Right lobe of liver (tissue), 6 donors: Measurements from ENCODE around the gene ARHGEF1. TPM values are rescaled to one million over a fixed set of nuclear protein-coding genes. Genes with fewer than 3 reads are reported as not detected.

Experiments used
- ATAC-seq, 4 donors: fragments of 200-7000 bp; cut with Tn5 transposase; one replicate each; pipeline ENCODE4 v1.9.1; 2020; ENCODE audit warnings: mild to moderate bottlenecking in 4 of 4, moderate library complexity in 4 of 4
- DNase-seq, 3 donors: peaks; one replicate each; pipeline ENCODE4 v3.0.0-alpha.2; 2020
- H3K27ac ChIP-seq, 3 donors: fragments of 200-600 bp; one replicate each; pipeline ENCODE4 v1.8.0; 2022
- H3K27me3 ChIP-seq, 2 donors: fragments of 200-600 bp; one replicate each; pipeline ENCODE4 v1.8.0; 2022
- H3K36me3 ChIP-seq, 4 donors: fragments of 200-600 bp; sonication (generic) in 1 of 4; one replicate each; pipeline versions ENCODE4 v1.5.1 to v1.8.0; 2017 to 2022; ENCODE audit warnings: control low read depth in 1 of 4
- H3K4me1 ChIP-seq, 4 donors: fragments of 200-600 bp; sonication (generic) in 1 of 4; one replicate each; pipeline versions ENCODE4 v1.5.1 to v1.8.0; 2017 to 2022; ENCODE audit warnings: control low read depth in 1 of 4
- H3K4me3 ChIP-seq, 3 donors: fragments of 200-600 bp; one replicate each; pipeline ENCODE4 v1.8.0; 2022
- H3K9me3 ChIP-seq, 4 donors: fragments of 200-600 bp; sonication (generic) in 1 of 4; one replicate each; pipeline versions ENCODE4 v1.5.1 to v1.8.0; 2017 to 2022; ENCODE audit warnings: control low read depth in 1 of 4
- CTCF ChIP-seq, 4 donors: fragments of 200-600 bp in 3 of 4; fragments of 450-650 bp in 1 of 4; IDR thresholded peaks; one replicate each; pipeline versions ENCODE4 v1.5.1 to v1.8.0; 2016 to 2022; ENCODE audit warnings: antibody characterized with exemption in 4 of 4, mild to moderate bottlenecking in 2 of 4
- POLR2A ChIP-seq: fragments of 450-650 bp; IDR thresholded peaks from one replicate; pipeline ENCODE4 v1.6.1; 2017; ENCODE audit warnings: antibody characterized with exemption, mild to moderate bottlenecking
- WGBS: methylation state at CpG from one replicate; pipeline ENCODE4 v1.1.6; 2018; ENCODE audit warnings: low coverage, low lambda C conversion rate; ENCODE audit not compliant: insufficient coverage; ENCODE audit errors: missing lambda C conversion rate; 5-methylcytosine and 5-hydroxymethylcytosine counted together
- intact Hi-C, 2 donors: fragments of 100-400 bp; cut with DNase I; formaldehyde crosslinking; loops; one replicate each; pipeline versions ENCODE4 v1.11.2 to v1.14.1; 2022
- total RNA-seq, 6 experiments: library from RNA; depleted of rRNA in 2 of 6; stranded (reverse); fragments of >200 nt in 2 of 6; fragmentation: NEBNext Ultra II Directional in 3 of 6; extraction: Animal tissue kit (Norgen Biotek cat#: 25700) in 3 of 6; gene quantifications; one replicate each; pipeline versions ENCODE4 v1.1.0 to v1.2.4, GENCODE V29; 2016 to 2023
- donor health status: DM: no; HTN: yes; CAD: no.
- donor health status: DM: no; HTN: no; CAD: no.
- donor health status: DM: no; HTN: no; CAD: no.
- donor health status: DM: no; HTN: yes; CAD: no.
- donor health status: DM: no; HTN: yes; CAD: no.

ARHGEF1 gene
- total RNA-seq, 6 experiments from 2014 or later = 25.3 to 39.7 (median 30.2) TPM

GRCh38 chr19:41894350-41894749, 11.4 kb downstream of the ARHGEF1 start:
- H3K27me3 ChIP-seq = no peaks in the 10 kb centered on the region
- H3K4me3 ChIP-seq = no peak overlapping the region
- DNase-seq (peak in 1 of 3 donors; percentile 39), ATAC-seq (no peak)
- WGBS = 60% methylated on average over 1 of the region's 14 CpGs
- intact Hi-C loops = no loop called here
- no peak overlapping the region for H3K27ac ChIP-seq
- peaks cover 0 to 33% (median 20%) of the 10 kb centered on the region in 4 donors for H3K36me3 ChIP-seq
- H3K9me3 ChIP-seq = no peaks in the 10 kb centered on the region
- no peaks in the 10 kb centered on the region for H3K4me1 ChIP-seq
- TF ChIP-seq POLR2A (no peak), CTCF (IDR thresholded peaks at IDR 0.05) (no peak)

GRCh38 chr19:41895745-41896580, 13.0 kb downstream of the ARHGEF1 start:
- 84% methylated on average over 4 of the region's 19 CpGs for WGBS
- ATAC-seq = no peak
- Histone ChIP-seq H3K9me3 (no peaks in the 10 kb centered on the region), H3K36me3 (peaks cover 0 to 41% (median 27%) of the 10 kb centered on the region in 4 donors), H3K4me1 (no peaks in the 10 kb centered on the region), H3K27ac (no peak overlapping the region), H3K4me3 (no peak overlapping the region), H3K27me3 (no peaks in the 10 kb centered on the region)
- intact Hi-C loops = no loop called here
- TF ChIP-seq POLR2A (no peak), CTCF (IDR thresholded peaks at IDR 0.05) (no peak)
- DNase-seq = peak in 1 of 3 donors; percentile 44

- no peak for TF ChIP-seq CTCF (IDR thresholded peaks at IDR 0.05)
- no peak for TF ChIP-seq POLR2A
- Histone ChIP-seq H3K27ac (no peak overlapping the region), H3K36me3 (peaks cover 0 to 44% (median 31%) of the 10 kb centered on the region in 4 donors), H3K9me3 (no peaks in the 10 kb centered on the region), H3K4me1 (no peaks in the 10 kb centered on the region), H3K27me3 (no peaks in the 10 kb centered on the region), H3K4me3 (no peak overlapping the region)
- WGBS = 89% methylated on average over 1 of the region's 1 CpG
- no peak for ATAC-seq
- DNase-seq = no peak
- intact Hi-C loops = no loop called here
Measured at GRCh38 chr19:41896581-41896942, 13.6 kb downstream of the ARHGEF1 start.

GRCh38 chr19:41897181-41897580, 14.2 kb downstream of the ARHGEF1 start:
- peaks cover 0 to 50% (median 36%) of the 10 kb centered on the region in 4 donors for H3K36me3 ChIP-seq
- TF ChIP-seq CTCF (IDR thresholded peaks at IDR 0.05) = no peak
- no peak for TF ChIP-seq POLR2A
- ATAC-seq (peak in 1 of 4 donors; percentile 5), DNase-seq (no peak)
- intact Hi-C loops = no loop called here
- no peaks in the 10 kb centered on the region for H3K27me3 ChIP-seq
- no peaks in the 10 kb centered on the region for H3K9me3 ChIP-seq
- H3K4me3 ChIP-seq = no peak overlapping the region
- no CpG with 5 or more reads among the region's 3 CpGs for WGBS
- H3K27ac ChIP-seq = no peak overlapping the region
- H3K4me1 ChIP-seq = no peaks in the 10 kb centered on the region
